NCI-H446 (cell line): ENCODE measurements around the gene KLF9.

Source experiments
- DNase-seq, 2 experiments: peaks; one replicate each; lab custom pipeline; 2025; lab: John Stamatoyannopoulos, UW

KLF9 gene

GRCh38 chr9:70422371-70423043, 8.1 kb upstream of the KLF9 start:
- DNase-seq, result no peak

GRCh38 chr9:70421272-70422180, 7.1 kb upstream of the KLF9 start:
- DNase-seq, result no peak

GRCh38 chr9:70420441-70421271, 6.2 kb upstream of the KLF9 start:
- peak; percentile 48 to 70 for DNase-seq

- peak; percentile 77 to 84 for DNase-seq
Measured at GRCh38 chr9:70419556-70420440, 5.3 kb upstream of the KLF9 start.

GRCh38 chr9:70418822-70419555, 4.5 kb upstream of the KLF9 start:
- DNase-seq, result peak; percentile 88 to 93

- no peak for DNase-seq
Measured at GRCh38 chr9:70415476-70415875, 1.0 kb upstream of the KLF9 start.

- no peak for DNase-seq
Measured at GRCh38 chr9:70415041-70415440, 584 bp upstream of the KLF9 start.

GRCh38 chr9:70413464-70413798, 1.0 kb downstream of the KLF9 start:
- peak in 1 of 2 experiments; percentile 55 for DNase-seq

GRCh38 chr9:70412832-70413463, 1.5 kb downstream of the KLF9 start:
- peak in 1 of 2 experiments; percentile 50 for DNase-seq

GRCh38 chr9:70411930-70412831, 2.3 kb downstream of the KLF9 start:
- peak in 1 of 2 experiments; percentile 32 for DNase-seq

GRCh38 chr9:70411121-70411929, 3.1 kb downstream of the KLF9 start:
- peak in 1 of 2 experiments; percentile 6 for DNase-seq

GRCh38 chr9:70410368-70410767, 4.1 kb downstream of the KLF9 start:
- no peak for DNase-seq

GRCh38 chr9:70409800-70410199, 4.7 kb downstream of the KLF9 start:
- DNase-seq, result no peak

- no peak for DNase-seq
Measured at GRCh38 chr9:70409280-70409679, 5.2 kb downstream of the KLF9 start.

GRCh38 chr9:70408393-70409040, 5.9 kb downstream of the KLF9 start:
- no peak for DNase-seq

- no peak for DNase-seq
Measured at GRCh38 chr9:70407081-70407503, 7.4 kb downstream of the KLF9 start.

- no peak for DNase-seq
Measured at GRCh38 chr9:70406434-70406862, 8.0 kb downstream of the KLF9 start.
